ENCODE measurements around the gene SLCO1B1.

SLCO1B1 gene

GRCh38 chr12:21129351-21129750 lies 1.6 kb upstream of the SLCO1B1 start:
- no peak for TF ChIP-seq POLR2AphosphoS5 (IDR thresholded peaks at IDR 0.05; ENCODE audit: low read depth, low read length)
- no peak for TF ChIP-seq FOXP2 (optimal IDR thresholded peaks at IDR 0.05; ENCODE audit: borderline replicate concordance, extremely low read depth, extremely low read length, insufficient read depth)
- TF ChIP-seq SIN3A (IDR thresholded peaks at IDR 0.05; ENCODE audit: borderline replicate concordance, insufficient read depth, low read length): no peak
- no peak for TF ChIP-seq TAF1 (IDR thresholded peaks at IDR 0.05; ENCODE audit: borderline replicate concordance, insufficient read depth, low read length)
- no peak for TF ChIP-seq REST (IDR thresholded peaks at IDR 0.05; ENCODE audit: insufficient read depth in 1 of 2, low read depth in 2 of 2, low read length in 2 of 2)

GRCh38 chr12:21129906-21130305 lies 1.1 kb upstream of the SLCO1B1 start:
- TF ChIP-seq SIN3A (IDR thresholded peaks at IDR 0.05; ENCODE audit: borderline replicate concordance, insufficient read depth, low read length) (no peak), TAF1 (IDR thresholded peaks at IDR 0.05; ENCODE audit: borderline replicate concordance, insufficient read depth, low read length) (no peak), FOXP2 (optimal IDR thresholded peaks at IDR 0.05; ENCODE audit: borderline replicate concordance, extremely low read depth, extremely low read length, insufficient read depth) (no peak), POLR2AphosphoS5 (IDR thresholded peaks at IDR 0.05; ENCODE audit: low read depth, low read length) (no peak), REST (IDR thresholded peaks at IDR 0.05; ENCODE audit: insufficient read depth in 1 of 2, low read depth in 2 of 2, low read length in 2 of 2) (no peak)

GRCh38 chr12:21138016-21138415 lies 7.0 kb downstream of the SLCO1B1 start:
- TF ChIP-seq REST (IDR thresholded peaks at IDR 0.05; ENCODE audit: insufficient read depth in 1 of 2, low read depth in 2 of 2, low read length in 2 of 2): no peak
- no peak for TF ChIP-seq SIN3A (IDR thresholded peaks at IDR 0.05; ENCODE audit: borderline replicate concordance, insufficient read depth, low read length)
- no peak for TF ChIP-seq POLR2AphosphoS5 (IDR thresholded peaks at IDR 0.05; ENCODE audit: low read depth, low read length)
- no peak for TF ChIP-seq TAF1 (IDR thresholded peaks at IDR 0.05; ENCODE audit: borderline replicate concordance, insufficient read depth, low read length)
- no peak for TF ChIP-seq FOXP2 (optimal IDR thresholded peaks at IDR 0.05; ENCODE audit: borderline replicate concordance, extremely low read depth, extremely low read length, insufficient read depth)

GRCh38 chr12:21144309-21144708 lies 13.3 kb downstream of the SLCO1B1 start:
- TF ChIP-seq SIN3A (IDR thresholded peaks at IDR 0.05; ENCODE audit: borderline replicate concordance, insufficient read depth, low read length): no peak
- no peak for TF ChIP-seq TAF1 (IDR thresholded peaks at IDR 0.05; ENCODE audit: borderline replicate concordance, insufficient read depth, low read length)
- TF ChIP-seq FOXP2 (optimal IDR thresholded peaks at IDR 0.05; ENCODE audit: borderline replicate concordance, extremely low read depth, extremely low read length, insufficient read depth): no peak
- no peak for TF ChIP-seq POLR2AphosphoS5 (IDR thresholded peaks at IDR 0.05; ENCODE audit: low read depth, low read length)
- TF ChIP-seq REST (IDR thresholded peaks at IDR 0.05; ENCODE audit: insufficient read depth in 1 of 2, low read depth in 2 of 2, low read length in 2 of 2): no peak

GRCh38 chr12:21151184-21151583 lies 20.2 kb downstream of the SLCO1B1 start:
- TF ChIP-seq FOXP2 (optimal IDR thresholded peaks at IDR 0.05; ENCODE audit: borderline replicate concordance, extremely low read depth, extremely low read length, insufficient read depth) (no peak), REST (IDR thresholded peaks at IDR 0.05; ENCODE audit: insufficient read depth in 1 of 2, low read depth in 2 of 2, low read length in 2 of 2) (no peak)

All from PFSK-1 (cell line).